Bronchial epithelial cell (primary cell): Measurements from ENCODE around the gene MED10. TPM values are rescaled to one million over a fixed set of nuclear protein-coding genes. Genes with fewer than 3 reads are reported as not detected.

Source experiments
- DNase-seq: peaks from one replicate; pipeline ENCODE4 v3.0.0-alpha.2; 2010; ENCODE audit warnings: low read depth
- FAIRE-seq: peaks from 2 replicates; lab custom pipeline; 2011; peaks lifted over from hg19 to GRCh38; lab: Jason Lieb, UNC
- H3K27me3 ChIP-seq: 2 replicates; pipeline ENCODE4 v1.5.1; 2011; ENCODE audit warnings: low read length; ENCODE audit not compliant: control insufficient read depth, insufficient read depth
- H3K36me3 ChIP-seq: 2 replicates; pipeline ENCODE4 v1.5.1; 2011; ENCODE audit warnings: low read length; ENCODE audit not compliant: control insufficient read depth, insufficient read depth
- H3K4me3 ChIP-seq: 2 replicates; pipeline ENCODE4 v1.5.1; 2011; ENCODE audit warnings: mild to moderate bottlenecking, low read depth, low read length, control low read depth
- total RNA-seq: library from RNA; depleted of rRNA; stranded (reverse); fragments of >200 nt; gene quantifications from 2 replicates; pipeline ENCODE4 v1.2.1, GENCODE V29; 2014
- TF ChIP-seq, protein P1 (sequence below): IDR thresholded peaks from 2 replicates; pipeline ENCODE4 v1.5.1; 2011; ENCODE audit warnings: mild to moderate bottlenecking, moderate library complexity, low read length, control low read depth, inconsistent platforms; ENCODE audit not compliant: insufficient read depth, severe bottlenecking

The MED10 gene
- total RNA-seq, 1 donor from 2014 or later, result 13.2 TPM

GRCh38 chr5:6328173-6328572, 50.2 kb downstream of the MED10 start:
- H3K4me3 ChIP-seq, result no peak overlapping the region
- H3K36me3 ChIP-seq, result no peaks in the 10 kb centered on the region
- H3K27me3 ChIP-seq, result no peaks in the 10 kb centered on the region
- peak; percentile 20 for DNase-seq
- TF ChIP-seq, protein P1, sequence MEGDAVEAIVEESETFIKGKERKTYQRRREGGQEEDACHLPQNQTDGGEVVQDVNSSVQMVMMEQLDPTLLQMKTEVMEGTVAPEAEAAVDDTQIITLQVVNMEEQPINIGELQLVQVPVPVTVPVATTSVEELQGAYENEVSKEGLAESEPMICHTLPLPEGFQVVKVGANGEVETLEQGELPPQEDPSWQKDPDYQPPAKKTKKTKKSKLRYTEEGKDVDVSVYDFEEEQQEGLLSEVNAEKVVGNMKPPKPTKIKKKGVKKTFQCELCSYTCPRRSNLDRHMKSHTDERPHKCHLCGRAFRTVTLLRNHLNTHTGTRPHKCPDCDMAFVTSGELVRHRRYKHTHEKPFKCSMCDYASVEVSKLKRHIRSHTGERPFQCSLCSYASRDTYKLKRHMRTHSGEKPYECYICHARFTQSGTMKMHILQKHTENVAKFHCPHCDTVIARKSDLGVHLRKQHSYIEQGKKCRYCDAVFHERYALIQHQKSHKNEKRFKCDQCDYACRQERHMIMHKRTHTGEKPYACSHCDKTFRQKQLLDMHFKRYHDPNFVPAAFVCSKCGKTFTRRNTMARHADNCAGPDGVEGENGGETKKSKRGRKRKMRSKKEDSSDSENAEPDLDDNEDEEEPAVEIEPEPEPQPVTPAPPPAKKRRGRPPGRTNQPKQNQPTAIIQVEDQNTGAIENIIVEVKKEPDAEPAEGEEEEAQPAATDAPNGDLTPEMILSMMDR, result no peak
- no peak for FAIRE-seq

DNA sequence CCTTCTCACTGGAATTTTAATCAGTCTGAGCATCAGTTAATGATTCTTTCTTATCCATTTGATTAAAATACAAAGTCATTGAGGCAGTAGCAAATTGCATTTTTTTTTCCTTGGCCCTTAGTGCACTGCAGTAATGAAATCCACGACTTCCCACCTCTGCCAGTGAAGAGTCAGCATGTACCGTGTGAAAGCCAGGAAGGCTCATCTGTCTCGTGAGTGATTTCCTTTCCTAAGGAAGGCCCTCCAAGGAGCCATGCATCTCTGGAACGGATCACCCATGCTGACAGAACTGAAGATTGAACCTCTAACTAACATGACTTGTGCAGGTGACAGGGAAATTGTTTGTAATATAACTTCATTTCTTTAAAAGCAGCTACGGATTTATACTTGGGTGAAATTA, 51.6 kb downstream of the MED10 start:
- Histone ChIP-seq H3K27me3 (no peaks in the 10 kb centered on the region), H3K4me3 (no peak overlapping the region), H3K36me3 (no peaks in the 10 kb centered on the region)
- TF ChIP-seq, protein P1, result no peak
- no peak for FAIRE-seq
- DNase-seq, result no peak

DNA sequence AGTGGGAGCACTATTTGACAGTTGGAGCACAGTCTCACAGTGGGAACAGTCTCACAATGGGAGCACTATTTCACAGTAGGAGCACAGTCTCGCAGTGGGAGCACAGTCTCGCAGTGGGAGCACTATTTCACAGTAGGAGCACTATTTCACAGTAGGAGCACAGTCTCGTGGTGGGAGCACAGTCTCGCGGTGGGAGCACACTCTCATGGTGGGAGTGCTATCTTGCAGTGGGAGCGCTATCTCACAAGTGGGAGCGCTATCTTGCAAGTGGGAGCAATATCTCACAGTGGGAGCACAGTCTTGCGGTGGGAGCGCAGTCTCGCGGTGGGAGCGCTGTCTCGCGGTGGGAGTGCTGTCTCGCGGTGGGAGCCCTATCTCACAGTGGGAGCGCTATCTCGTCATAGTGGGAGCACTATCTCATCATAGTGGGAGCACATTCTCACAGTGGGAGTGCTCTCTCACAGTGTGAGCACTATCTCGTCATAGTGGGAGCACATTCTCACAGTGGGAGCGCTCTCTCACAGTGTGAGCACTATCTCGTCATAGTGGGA, 56.1 kb downstream of the MED10 start:
- FAIRE-seq (no peak), DNase-seq (no peak)

More for the DNA sequence above, 56.1 kb downstream of the MED10 start:
- Histone ChIP-seq H3K4me3 (no peak overlapping the region), H3K36me3 (no peaks in the 10 kb centered on the region), H3K27me3 (no peaks in the 10 kb centered on the region)
- TF ChIP-seq, protein P1, result no peak

Other genes with a start within 250 kb of the MED10 start
- not detected in 2 replicates for gene UBE2QL1, start 70.3 kb upstream of the MED10 start, total RNA-seq